DMS 273 (cell line): ENCODE data around the gene AURKAIP1.

Experiments used
- DNase-seq: peaks from one replicate; lab custom pipeline; 2025; ENCODE audit not compliant: unreplicated experiment; lab: John Stamatoyannopoulos, UW

Gene AURKAIP1

DNA sequence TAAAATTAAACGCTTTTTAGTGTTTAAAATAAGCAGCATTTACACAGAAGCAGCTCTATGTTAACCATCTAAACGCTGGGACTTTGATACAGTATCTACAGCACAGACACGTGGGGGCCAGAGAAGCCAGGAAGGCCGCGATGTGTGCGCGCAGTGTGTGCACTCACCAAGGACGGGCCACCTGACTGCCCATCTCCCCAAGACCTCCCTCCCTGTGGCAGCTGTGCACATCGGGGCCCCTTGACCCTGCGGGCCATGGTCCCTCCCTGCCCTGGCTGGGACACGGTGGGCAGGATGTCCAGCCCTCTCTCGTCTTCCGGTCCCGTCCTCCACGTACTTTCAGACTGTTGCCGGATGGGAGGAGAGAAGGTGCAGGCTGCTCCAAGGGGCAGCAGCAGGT, 39.7 kb downstream of the AURKAIP1 start:
- DNase-seq: no peak

DNA sequence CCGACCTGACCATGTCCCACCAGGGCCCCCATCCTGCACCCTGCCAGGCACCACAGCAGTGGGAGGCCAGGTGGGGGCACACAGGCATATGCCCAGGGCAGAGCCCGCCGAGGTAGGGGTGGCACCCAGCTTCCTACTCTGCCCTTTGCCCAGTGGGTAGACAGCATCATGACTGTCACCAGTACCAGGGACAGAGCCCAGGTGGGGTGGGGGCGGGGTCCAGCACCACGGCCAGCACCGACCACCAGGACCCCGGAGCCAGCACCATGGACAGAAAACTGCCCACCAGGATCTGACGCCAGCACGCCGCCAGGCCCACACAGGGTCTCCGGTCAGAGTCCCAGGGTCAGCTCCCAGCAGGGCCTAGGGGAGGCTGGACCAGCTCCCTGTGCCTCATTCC, 40.2 kb downstream of the AURKAIP1 start:
- no peak for DNase-seq

DNA sequence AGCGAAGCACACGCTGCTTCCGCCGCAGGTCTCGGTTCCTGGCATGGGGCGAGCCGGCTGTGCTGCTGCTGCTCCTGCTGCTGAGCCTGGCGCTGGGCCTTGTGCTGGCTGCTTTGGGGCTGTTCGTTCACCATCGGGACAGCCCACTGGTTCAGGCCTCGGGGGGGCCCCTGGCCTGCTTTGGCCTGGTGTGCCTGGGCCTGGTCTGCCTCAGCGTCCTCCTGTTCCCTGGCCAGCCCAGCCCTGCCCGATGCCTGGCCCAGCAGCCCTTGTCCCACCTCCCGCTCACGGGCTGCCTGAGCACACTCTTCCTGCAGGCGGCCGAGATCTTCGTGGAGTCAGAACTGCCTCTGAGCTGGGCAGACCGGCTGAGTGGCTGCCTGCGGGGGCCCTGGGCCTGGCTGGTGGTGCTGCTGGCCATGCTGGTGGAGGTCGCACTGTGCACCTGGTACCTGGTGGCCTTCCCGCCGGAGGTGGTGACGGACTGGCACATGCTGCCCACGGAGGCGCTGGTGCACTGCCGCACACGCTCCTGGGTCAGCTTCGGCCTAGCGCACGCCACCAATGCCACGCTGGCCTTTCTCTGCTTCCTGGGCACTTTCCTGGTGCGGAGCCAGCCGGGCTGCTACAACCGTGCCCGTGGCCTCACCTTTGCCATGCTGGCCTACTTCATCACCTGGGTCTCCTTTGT, 41.3 kb downstream of the AURKAIP1 start:
- peak; percentile 78 for DNase-seq

DNA sequence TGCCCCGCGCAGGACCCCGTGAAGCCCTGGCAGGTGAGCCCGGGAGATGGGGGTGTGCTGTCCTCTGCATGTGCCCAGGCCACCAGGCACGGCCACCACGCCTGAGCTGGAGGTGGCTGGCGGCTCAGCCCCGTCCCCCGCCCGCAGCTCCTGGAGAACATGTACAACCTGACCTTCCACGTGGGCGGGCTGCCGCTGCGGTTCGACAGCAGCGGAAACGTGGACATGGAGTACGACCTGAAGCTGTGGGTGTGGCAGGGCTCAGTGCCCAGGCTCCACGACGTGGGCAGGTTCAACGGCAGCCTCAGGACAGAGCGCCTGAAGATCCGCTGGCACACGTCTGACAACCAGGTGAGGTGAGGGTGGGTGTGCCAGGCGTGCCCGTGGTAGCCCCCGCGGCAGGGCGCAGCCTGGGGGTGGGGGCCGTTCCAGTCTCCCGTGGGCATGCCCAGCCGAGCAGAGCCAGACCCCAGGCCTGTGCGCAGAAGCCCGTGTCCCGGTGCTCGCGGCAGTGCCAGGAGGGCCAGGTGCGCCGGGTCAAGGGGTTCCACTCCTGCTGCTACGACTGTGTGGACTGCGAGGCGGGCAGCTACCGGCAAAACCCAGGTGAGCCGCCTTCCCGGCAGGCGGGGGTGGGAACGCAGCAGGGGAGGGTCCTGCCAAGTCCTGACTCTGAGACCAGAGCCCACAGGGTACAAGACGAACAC, 42.1 kb downstream of the AURKAIP1 start:
- peak; percentile 72 for DNase-seq

DNA sequence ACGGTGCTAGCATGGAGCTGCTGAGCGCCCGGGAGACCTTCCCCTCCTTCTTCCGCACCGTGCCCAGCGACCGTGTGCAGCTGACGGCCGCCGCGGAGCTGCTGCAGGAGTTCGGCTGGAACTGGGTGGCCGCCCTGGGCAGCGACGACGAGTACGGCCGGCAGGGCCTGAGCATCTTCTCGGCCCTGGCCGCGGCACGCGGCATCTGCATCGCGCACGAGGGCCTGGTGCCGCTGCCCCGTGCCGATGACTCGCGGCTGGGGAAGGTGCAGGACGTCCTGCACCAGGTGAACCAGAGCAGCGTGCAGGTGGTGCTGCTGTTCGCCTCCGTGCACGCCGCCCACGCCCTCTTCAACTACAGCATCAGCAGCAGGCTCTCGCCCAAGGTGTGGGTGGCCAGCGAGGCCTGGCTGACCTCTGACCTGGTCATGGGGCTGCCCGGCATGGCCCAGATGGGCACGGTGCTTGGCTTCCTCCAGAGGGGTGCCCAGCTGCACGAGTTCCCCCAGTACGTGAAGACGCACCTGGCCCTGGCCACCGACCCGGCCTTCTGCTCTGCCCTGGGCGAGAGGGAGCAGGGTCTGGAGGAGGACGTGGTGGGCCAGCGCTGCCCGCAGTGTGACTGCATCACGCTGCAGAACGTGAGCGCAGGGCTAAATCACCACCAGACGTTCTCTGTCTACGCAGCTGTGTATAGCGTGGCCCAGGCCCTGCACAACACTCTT, 42.8 kb downstream of the AURKAIP1 start:
- DNase-seq: peak; percentile 72

DNA sequence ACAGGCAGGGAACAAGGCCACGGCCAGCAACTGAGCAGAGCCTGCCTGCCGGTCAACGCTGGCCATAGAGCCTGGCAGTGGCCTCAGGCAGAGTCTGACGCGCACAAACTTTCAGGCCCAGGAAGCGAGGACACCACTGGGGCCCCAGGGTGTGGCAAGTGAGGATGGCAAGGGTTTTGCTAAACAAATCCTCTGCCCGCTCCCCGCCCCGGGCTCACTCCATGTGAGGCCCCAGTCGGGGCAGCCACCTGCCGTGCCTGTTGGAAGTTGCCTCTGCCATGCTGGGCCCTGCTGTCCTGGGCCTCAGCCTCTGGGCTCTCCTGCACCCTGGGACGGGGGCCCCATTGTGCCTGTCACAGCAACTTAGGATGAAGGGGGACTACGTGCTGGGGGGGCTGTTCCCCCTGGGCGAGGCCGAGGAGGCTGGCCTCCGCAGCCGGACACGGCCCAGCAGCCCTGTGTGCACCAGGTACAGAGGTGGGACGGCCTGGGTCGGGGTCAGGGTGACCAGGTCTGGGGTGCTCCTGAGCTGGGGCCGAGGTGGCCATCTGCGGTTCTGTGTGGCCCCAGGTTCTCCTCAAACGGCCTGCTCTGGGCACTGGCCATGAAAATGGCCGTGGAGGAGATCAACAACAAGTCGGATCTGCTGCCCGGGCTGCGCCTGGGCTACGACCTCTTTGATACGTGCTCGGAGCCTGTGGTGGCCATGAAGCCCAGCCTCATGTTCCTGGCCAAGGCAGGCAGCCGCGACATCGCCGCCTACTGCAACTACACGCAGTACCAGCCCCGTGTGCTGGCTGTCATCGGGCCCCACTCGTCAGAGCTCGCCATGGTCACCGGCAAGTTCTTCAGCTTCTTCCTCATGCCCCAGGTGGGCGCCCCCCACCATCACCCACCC, 43.7 kb downstream of the AURKAIP1 start, which contains the start of gene TAS1R3:
TAS1R3 (plus strand) TSS at position 213 of the 898 bp plus-strand sequence; CDS start at position 279, 66 bp downstream.
- peak; percentile 67 for DNase-seq

DNA sequence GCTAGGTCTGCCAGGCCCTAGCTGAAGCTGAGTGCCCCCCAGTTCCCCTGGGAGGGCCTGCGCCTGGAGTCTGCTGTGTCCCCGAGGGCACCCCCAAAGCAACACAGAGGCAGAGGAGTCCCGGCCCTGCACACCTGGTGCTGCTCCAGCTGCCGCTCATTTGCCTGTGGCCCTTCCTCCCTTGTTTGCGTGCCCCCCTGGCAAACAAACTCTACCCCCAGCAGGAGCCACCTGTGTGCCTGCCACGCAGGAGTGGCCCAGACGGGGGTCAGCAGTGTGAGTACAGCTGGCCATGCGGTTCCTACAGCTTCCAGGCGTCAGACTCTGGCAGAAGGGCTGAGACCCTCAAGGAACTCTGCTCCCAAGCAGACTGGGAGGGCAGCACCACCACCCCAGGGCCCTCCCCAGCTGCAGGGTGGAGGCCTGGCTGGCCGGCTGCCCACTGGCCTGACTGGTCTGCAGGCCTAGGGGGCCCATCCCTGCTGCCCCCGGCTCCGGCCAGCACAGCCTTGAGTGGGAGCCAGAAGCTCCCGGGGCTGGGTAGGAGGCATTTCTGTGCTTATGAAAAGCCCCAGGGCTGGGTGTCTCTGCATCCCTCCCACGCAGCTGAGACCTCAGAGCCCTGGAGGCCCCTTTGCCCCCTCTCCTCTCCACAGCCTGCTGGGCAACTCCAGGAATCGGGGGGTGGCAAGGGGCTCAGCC, 44.5 kb downstream of the AURKAIP1 start:
- no peak for DNase-seq

DNA sequence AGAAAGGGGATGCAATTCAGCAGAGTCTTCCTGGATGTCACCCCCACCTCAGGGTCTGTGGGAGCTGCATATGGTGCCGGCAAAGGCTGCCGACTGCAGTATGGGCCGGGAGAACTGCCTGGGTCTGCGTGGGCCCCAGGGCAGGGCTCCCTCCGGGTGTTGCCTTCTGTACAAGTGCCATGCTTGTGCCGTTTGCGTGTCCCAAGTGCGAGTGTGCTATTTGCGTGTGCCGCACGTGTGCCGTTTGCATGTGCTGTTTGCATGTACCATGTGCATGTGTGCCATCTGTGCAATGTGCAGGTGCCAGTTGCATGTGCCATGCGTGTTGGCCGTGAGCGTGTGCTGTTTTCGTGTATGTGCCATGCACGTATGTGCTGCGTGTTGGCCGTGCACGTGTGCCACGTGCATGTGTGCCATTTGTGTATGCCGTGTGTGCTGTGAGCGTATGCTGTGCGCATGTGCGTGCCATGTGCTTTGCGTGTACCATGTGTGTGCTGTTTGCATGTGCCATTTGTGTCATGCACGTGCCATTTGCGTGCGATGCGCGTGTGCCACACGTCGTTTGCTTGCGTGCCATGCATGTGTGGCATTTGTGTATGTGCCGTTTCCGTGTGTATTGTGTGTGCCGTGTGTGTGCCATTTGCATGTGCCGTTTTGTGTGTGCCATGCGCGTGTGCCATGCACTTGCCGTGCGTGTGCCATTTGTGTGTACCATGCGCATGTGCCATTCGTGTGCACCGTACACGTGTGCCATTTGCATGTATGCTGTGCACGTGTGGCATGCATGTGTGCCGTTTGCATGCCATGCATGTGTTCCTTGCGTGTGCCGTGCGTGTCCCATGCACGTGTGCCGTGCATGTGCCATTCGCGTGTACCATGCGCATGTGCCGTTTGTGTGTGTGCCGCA, 45.5 kb downstream of the AURKAIP1 start:
- no peak for DNase-seq

DNA sequence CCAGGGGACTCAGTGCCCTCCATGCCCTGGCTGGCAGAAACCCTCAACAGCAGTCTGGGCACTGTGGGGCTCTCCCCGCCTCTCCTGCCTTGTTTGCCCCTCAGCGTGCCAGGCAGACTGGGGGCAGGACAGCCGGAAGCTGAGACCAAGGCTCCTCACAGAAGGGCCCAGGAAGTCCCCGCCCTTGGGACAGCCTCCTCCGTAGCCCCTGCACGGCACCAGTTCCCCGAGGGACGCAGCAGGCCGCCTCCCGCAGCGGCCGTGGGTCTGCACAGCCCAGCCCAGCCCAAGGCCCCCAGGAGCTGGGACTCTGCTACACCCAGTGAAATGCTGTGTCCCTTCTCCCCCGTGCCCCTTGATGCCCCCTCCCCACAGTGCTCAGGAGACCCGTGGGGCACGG, 46.8 kb downstream of the AURKAIP1 start:
- no peak for DNase-seq

DNA sequence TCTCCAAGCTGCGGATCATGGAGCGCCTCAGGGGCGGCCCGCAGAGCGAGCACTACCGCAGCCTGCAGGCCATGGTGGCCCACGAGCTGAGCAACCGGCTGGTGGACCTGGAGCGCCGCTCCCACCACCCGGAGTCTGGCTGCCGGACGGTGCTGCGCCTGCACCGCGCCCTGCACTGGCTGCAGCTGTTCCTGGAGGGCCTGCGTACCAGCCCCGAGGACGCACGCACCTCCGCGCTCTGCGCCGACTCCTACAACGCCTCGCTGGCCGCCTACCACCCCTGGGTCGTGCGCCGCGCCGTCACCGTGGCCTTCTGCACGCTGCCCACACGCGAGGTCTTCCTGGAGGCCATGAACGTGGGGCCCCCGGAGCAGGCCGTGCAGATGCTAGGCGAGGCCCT, 47.7 kb downstream of the AURKAIP1 start:
- no peak for DNase-seq

DNA sequence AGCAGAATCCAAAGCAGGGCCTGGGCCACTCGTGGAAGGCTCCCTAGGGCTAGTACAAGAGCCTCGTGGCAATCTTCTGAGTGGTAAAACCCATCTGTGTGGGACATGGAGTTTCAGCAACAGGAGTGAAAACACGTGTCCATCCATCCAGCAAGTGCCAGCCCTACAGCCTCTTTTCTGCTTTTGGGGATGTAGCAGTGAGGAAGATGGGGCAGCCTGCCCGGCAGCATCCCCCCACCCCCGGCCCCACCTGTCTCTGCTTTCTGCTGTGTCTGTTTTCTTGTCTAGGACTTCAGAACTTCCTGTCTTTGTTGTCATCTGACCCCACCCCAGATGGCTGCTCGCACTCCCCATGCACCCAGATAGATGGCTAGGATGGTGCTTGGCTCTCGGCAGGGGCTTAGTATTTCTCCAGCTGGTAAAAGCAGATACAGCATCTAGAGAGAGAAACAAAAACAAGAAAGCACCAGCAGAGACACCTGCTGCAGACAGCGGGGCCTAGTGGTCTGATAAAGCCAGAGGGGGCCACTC, 48.9 kb downstream of the AURKAIP1 start:
- peak; percentile 52 for DNase-seq

DNA sequence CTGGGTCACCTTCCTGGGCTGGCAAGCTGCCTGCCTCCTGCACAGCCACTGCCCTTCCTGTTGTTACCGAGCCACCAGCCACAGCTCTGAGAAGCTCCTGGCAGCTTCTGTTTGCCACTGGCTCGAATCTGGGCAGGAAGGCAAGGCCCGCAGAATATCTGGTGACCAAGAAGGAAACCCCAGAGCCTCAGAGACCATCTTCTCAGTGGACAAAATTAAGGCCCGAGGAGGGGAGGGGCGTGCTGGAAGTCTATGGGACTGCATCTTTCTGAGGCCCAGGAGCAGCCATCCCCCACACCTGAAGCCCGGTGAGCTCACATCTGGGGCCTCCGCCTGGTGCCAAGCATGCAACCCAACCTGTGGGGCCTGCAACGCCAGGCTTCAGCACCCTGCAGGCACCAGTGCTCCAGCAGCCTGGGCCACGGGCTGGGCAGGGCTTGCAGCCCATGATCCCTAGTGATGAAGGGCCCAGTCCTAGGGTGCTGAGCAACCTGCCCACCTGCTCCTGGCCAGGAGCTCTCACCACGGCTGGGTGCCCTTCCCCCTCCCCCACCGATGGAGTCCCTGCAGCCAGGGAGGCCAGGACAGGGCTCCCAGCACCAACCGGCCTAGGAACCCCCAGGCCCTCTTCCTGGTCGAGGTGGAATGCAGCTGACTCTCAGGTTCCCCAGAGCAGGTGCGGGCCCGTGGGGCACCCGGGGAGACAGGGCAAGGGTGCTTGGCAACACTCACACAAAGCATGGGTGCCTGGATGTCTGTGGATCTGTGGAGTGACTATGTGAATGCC, 49.5 kb downstream of the AURKAIP1 start:
- DNase-seq: no peak

DNA sequence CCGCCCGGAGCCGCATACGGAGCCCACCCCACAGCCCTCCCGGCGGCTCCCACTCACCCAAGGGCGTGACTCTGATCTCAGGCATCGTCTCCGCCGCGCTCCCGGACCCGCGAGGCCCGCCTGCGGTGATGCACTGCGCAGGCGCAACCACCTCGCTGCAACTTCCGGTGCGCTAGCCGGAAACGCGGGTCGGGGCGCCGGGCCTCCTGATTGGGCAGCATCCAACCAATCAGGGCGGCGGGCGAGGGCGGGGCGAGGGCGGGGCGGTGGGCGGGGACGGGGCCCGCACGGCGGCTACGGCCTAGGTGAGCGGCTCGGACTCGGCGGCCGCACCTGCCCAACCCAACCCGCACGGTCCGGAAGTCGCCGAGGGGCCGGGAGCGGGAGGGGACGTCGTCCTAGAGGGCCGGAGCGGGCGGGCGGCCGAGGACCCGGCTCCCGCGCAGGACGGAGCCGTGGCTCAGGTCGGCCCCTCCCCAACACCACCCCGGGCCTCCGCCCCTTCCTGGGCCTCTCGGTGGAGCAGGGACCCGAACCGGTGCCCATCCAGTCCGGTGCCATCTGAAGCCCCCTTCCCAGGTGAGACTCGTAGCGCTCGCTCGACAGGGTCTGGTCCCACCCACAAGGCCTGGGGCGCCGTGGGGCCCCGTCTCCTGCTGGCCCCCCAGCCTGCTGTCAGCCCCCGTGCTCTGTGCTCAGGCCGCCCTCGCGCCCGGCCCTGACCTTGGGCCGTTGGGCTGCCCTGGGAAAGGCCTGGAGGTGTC, 50.3 kb downstream of the AURKAIP1 start, which contains the start of the genes CPTP and INTS11:
CPTP (plus strand) TSS at position 279 of the 764 bp plus-strand sequence. CDS start 2,109 bp downstream, outside the sequence.
INTS11 (minus strand) TSS at position 137 of the 764 bp plus-strand sequence; CDS start at position 85, 52 bp downstream.
- peak; percentile 96 for DNase-seq

DNA sequence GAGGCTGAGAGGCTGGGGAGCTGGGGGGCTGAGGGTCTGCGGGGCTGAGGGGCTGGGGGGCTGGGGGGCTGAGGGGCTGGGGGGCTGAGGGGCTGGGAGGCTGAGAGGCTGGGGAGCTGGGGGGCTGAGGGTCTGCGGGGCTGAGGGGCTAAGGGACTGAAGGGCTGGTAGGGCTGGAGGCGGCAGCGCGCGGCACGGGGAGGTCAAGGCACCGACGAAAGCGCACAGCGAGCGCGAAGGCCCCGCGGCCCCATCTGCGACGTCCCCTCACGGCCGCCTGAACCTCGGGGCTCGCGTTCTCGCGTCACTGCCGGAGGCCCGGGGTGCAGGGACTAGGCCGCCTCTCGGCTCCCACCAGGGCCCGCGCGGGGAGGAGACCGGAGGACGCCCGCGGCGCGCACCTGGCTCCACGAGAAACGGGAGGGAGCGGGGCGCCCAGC, 50.9 kb downstream of the AURKAIP1 start:
- peak; percentile 83 for DNase-seq
